Measurements from ENCODE around the gene KRT78.

The KRT78 gene

GRCh38 chr12:52805000-52805399 is 43.8 kb downstream of the KRT78 start:
- no peak overlapping the region for H3K4me3 ChIP-seq (replicated peaks in 1 of 2; ENCODE audit: low read depth in 2 of 2, low read length in 2 of 2)
- no peak for DNase-seq (ENCODE audit: low read depth in 2 of 2)
- TF ChIP-seq, protein P1, sequence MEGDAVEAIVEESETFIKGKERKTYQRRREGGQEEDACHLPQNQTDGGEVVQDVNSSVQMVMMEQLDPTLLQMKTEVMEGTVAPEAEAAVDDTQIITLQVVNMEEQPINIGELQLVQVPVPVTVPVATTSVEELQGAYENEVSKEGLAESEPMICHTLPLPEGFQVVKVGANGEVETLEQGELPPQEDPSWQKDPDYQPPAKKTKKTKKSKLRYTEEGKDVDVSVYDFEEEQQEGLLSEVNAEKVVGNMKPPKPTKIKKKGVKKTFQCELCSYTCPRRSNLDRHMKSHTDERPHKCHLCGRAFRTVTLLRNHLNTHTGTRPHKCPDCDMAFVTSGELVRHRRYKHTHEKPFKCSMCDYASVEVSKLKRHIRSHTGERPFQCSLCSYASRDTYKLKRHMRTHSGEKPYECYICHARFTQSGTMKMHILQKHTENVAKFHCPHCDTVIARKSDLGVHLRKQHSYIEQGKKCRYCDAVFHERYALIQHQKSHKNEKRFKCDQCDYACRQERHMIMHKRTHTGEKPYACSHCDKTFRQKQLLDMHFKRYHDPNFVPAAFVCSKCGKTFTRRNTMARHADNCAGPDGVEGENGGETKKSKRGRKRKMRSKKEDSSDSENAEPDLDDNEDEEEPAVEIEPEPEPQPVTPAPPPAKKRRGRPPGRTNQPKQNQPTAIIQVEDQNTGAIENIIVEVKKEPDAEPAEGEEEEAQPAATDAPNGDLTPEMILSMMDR (IDR thresholded peaks at IDR 0.05; ENCODE audit: low read depth, low read length), result no peak

DNA sequence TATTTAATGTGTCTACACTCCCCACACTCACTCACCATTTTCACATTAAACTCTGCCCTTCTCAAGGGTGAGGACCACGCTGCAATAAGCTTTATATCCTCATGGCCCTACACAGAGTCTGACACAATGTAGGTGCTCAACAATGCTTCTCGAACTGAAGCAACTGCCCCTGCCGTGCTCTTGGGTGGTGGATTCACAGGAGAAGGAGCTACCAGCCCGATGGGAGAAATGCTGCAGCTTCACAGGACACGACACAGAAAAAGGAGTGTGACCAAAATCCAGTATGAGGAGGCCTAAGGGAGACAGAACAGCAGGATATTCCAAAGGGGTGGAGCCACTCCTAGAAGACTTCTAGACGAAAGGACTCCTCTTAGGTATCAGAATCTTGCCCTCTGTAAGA is 46.4 kb downstream of the KRT78 start:
- H3K4me3 ChIP-seq (replicated peaks in 1 of 2; ENCODE audit: low read depth in 2 of 2, low read length in 2 of 2), result no peak overlapping the region
- DNase-seq (ENCODE audit: low read depth in 2 of 2), result no peak
- TF ChIP-seq, protein P1 (IDR thresholded peaks at IDR 0.05; ENCODE audit: low read depth, low read length), result no peak

DNA sequence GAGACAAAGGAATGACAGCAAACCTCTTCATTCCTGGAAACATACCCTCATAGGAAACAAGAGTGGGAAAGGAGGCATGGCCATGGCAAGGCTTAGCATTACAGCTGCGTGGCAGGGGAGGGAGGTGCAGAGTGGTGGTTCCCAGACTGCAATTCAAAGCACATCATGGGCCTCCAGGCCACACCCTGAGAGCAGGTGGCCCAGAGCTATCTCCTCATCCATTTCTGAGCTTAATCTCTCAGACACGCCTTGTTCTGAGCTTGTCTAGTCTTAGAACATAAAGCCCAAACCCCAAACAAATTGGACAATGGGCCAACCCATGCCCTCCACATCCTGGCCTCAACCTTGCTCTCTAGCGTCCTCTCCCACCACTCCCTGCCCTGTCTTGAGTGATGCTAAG is 47.0 kb downstream of the KRT78 start:
- no peak overlapping the region for H3K4me3 ChIP-seq (replicated peaks in 1 of 2; ENCODE audit: low read depth in 2 of 2, low read length in 2 of 2)
- no peak for DNase-seq (ENCODE audit: low read depth in 2 of 2)
- TF ChIP-seq, protein P1 (IDR thresholded peaks at IDR 0.05; ENCODE audit: low read depth, low read length), result no peak

GRCh38 chr12:52800259-52800917 is 48.4 kb downstream of the KRT78 start:
- H3K4me3 ChIP-seq (replicated peaks in 1 of 2; ENCODE audit: low read depth in 2 of 2, low read length in 2 of 2), result no peak overlapping the region
- DNase-seq (ENCODE audit: low read depth in 2 of 2), result no peak

GRCh38 chr12:52799505-52800211 is 49.1 kb downstream of the KRT78 start:
- no peak for DNase-seq (ENCODE audit: low read depth in 2 of 2)
- H3K4me3 ChIP-seq (replicated peaks in 1 of 2; ENCODE audit: low read depth in 2 of 2, low read length in 2 of 2), result no peak overlapping the region
- TF ChIP-seq, protein P1 (IDR thresholded peaks at IDR 0.05; ENCODE audit: low read depth, low read length), result no peak

More at GRCh38 chr12:52800259-52800917, 48.4 kb downstream of the KRT78 start:
- TF ChIP-seq, protein P1 (IDR thresholded peaks at IDR 0.05; ENCODE audit: low read depth, low read length), result no peak

DNA sequence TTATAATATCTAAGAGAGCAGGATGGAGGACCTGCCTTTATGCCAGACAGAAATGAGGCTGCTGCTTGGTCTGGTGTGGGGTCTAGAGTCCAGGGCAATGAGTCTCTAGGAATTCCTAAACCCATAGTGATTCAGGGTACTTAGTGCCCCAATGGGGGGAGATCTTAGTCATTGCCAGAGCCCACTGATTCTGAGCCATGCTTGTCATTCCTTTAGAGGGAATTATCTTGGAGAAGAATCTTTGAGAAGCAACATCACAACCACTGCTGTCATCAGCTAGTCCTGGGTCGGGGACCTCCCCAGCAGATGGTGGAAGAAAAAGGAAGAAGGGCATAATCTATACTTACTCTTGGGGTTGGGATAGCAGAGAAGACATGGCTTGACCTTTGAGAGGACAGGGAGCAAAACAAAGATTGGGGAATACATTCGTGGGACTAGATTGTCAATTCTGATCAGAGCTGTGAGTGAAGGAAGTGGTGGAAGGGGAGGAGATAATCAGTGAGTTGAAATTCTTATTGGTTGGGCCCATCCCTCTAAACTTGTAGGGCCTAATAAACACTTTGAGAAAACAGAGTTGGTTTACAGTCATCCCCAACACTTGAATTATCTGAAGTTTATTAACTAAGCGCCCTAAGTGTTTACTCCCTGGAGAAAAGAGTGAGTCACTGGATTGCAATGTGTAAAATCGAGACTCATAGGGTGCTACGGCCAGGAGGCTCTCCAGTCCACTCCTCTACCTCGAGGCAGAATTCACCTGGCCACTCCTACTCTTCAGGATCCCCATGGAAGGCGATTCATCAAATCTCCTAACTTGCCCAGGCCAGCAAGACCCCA is 49.9 kb downstream of the KRT78 start:
- TF ChIP-seq, protein P1 (IDR thresholded peaks at IDR 0.05; ENCODE audit: low read depth, low read length), result no peak
- DNase-seq (ENCODE audit: low read depth in 2 of 2), result peak in 1 of 2 donors; percentile 19
- no peak overlapping the region for H3K4me3 ChIP-seq (replicated peaks in 1 of 2; ENCODE audit: low read depth in 2 of 2, low read length in 2 of 2)

Data from cardiac fibroblast (primary cell).